Measurements from ENCODE around the gene PIP4K2A.

DNA sequence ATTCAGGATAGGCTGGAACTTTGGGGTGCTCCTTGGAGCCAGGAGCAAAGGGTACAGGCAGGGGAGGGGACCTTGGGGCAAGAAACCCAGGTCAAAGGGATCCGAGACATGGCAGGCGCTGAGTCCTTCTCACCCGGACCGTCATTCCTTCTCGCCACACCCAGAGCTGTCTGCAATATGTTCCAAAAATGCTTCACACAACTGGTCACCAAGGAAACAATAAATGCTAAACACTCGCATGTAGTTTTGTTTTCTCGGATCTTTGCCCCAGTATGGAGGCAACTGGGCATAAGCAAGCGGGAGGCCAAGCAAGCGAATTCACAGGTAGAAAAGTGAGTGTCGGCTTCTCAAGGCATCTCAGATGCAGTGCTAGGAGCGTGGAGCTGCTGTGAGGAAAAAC lies 80.8 kb downstream of the PIP4K2A start:
- TF ChIP-seq, protein P1, sequence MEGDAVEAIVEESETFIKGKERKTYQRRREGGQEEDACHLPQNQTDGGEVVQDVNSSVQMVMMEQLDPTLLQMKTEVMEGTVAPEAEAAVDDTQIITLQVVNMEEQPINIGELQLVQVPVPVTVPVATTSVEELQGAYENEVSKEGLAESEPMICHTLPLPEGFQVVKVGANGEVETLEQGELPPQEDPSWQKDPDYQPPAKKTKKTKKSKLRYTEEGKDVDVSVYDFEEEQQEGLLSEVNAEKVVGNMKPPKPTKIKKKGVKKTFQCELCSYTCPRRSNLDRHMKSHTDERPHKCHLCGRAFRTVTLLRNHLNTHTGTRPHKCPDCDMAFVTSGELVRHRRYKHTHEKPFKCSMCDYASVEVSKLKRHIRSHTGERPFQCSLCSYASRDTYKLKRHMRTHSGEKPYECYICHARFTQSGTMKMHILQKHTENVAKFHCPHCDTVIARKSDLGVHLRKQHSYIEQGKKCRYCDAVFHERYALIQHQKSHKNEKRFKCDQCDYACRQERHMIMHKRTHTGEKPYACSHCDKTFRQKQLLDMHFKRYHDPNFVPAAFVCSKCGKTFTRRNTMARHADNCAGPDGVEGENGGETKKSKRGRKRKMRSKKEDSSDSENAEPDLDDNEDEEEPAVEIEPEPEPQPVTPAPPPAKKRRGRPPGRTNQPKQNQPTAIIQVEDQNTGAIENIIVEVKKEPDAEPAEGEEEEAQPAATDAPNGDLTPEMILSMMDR (IDR thresholded peaks at IDR 0.05), result no peak
- TF ChIP-seq POLR2A (IDR thresholded peaks at IDR 0.05), result no peak

Data from body of pancreas (tissue), 4 donors.